Parathyroid adenoma (tissue), 2 donors: Measurements from ENCODE around the gene RGS18.
"Not testable (repeated sequence)": the region's sequence is repeated elsewhere in the genome, so short reads cannot be mapped to it uniquely, and the experiment has no call there.

ENCODE experiments used
- H2AFZ ChIP-seq: fragments of 300-600 bp; sonication (generic); one replicate; pipeline ENCODE4 v1.7.0; 2017; ENCODE audit warnings: antibody characterized with exemption, mild to moderate bottlenecking
- H3K27ac ChIP-seq: fragments of 300-600 bp; sonication (generic); one replicate; pipeline ENCODE4 v1.7.0; 2017
- H3K27me3 ChIP-seq: fragments of 300-600 bp; sonication (generic); one replicate; pipeline ENCODE4 v1.7.0; 2017; ENCODE audit warnings: low read length; ENCODE audit not compliant: control insufficient read depth, insufficient read depth
- H3K36me3 ChIP-seq: fragments of 300-600 bp; sonication (generic); one replicate; pipeline ENCODE4 v1.7.0; 2017; ENCODE audit warnings: low read length; ENCODE audit not compliant: control insufficient read depth, insufficient read depth
- H3K4me1 ChIP-seq: fragments of 300-600 bp; sonication (generic); one replicate; pipeline ENCODE4 v1.7.0; 2017; ENCODE audit warnings: control low read depth
- H3K4me2 ChIP-seq: fragments of 300-600 bp; sonication (generic); one replicate; pipeline ENCODE4 v1.7.0; 2017; ENCODE audit warnings: low read length
- H3K4me3 ChIP-seq: fragments of 300-600 bp; sonication (generic); one replicate; pipeline ENCODE4 v1.7.0; 2017; ENCODE audit warnings: low read depth, low read length
- H3K79me2 ChIP-seq: fragments of 300-600 bp; sonication (generic); one replicate; pipeline ENCODE4 v1.7.0; 2017; ENCODE audit warnings: control low read depth
- H3K9ac ChIP-seq: fragments of 300-600 bp; sonication (generic); one replicate; pipeline ENCODE4 v1.7.0; 2017; ENCODE audit warnings: mild to moderate bottlenecking
- H3K9me3 ChIP-seq: fragments of 300-600 bp; sonication (generic); one replicate; pipeline ENCODE4 v1.7.0; 2017; ENCODE audit warnings: low read length; ENCODE audit not compliant: control insufficient read depth
- TF ChIP-seq, protein P1 (sequence below): fragments of 300-600 bp; sonication (generic); IDR thresholded peaks from one replicate; pipeline ENCODE4 v1.7.0; 2017; ENCODE audit warnings: antibody characterized with exemption, mild to moderate bottlenecking
- donor health status: primary hyperparathyroidism.

The RGS18 gene

GRCh38 chr1:192224396-192224795, 66.1 kb downstream of the RGS18 start:
- no peak overlapping the region for H2AFZ ChIP-seq
- TF ChIP-seq, protein P1, sequence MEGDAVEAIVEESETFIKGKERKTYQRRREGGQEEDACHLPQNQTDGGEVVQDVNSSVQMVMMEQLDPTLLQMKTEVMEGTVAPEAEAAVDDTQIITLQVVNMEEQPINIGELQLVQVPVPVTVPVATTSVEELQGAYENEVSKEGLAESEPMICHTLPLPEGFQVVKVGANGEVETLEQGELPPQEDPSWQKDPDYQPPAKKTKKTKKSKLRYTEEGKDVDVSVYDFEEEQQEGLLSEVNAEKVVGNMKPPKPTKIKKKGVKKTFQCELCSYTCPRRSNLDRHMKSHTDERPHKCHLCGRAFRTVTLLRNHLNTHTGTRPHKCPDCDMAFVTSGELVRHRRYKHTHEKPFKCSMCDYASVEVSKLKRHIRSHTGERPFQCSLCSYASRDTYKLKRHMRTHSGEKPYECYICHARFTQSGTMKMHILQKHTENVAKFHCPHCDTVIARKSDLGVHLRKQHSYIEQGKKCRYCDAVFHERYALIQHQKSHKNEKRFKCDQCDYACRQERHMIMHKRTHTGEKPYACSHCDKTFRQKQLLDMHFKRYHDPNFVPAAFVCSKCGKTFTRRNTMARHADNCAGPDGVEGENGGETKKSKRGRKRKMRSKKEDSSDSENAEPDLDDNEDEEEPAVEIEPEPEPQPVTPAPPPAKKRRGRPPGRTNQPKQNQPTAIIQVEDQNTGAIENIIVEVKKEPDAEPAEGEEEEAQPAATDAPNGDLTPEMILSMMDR = no peak

DNA sequence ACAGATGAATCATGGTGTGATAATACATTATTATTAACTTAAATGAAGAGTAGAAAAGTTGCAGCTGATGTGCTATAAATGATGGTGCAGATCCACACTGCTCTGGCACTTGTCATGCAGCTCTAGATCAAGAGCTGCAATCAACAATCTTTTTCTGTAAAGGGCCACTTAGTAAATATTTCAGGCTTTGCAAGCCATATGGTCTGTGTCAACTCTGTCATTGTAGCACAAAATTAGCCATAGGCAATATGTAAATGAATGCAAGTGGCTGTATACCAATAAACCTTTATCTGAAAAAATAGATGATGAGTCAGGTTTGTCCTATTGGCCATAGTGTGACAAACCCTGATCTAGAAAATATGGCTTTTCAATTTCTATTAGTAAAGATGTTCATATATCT, 66.6 kb downstream of the RGS18 start:
- Histone ChIP-seq H3K36me3 (no peaks in the 10 kb centered on the region), H3K9ac (no peak overlapping the region), H3K27ac (no peak overlapping the region), H3K79me2 (no peaks in the 10 kb centered on the region), H3K4me1 (no peaks in the 10 kb centered on the region), H3K4me2 (no peak overlapping the region), H2AFZ (no peak overlapping the region), H3K9me3 (no peaks in the 10 kb centered on the region), H3K27me3 (no peaks in the 10 kb centered on the region), H3K4me3 (no peak overlapping the region)
- TF ChIP-seq, protein P1 = no peak

More at GRCh38 chr1:192224396-192224795, 66.1 kb downstream of the RGS18 start:
- Histone ChIP-seq H3K9me3 (no peaks in the 10 kb centered on the region), H3K27ac (no peak overlapping the region), H3K36me3 (no peaks in the 10 kb centered on the region), H3K4me2 (no peak overlapping the region), H3K27me3 (no peaks in the 10 kb centered on the region), H3K4me3 (no peak overlapping the region), H3K4me1 (no peaks in the 10 kb centered on the region), H3K9ac (no peak overlapping the region), H3K79me2 (no peaks in the 10 kb centered on the region)

GRCh38 chr1:192225266-192225665, 67.0 kb downstream of the RGS18 start:
- H2AFZ ChIP-seq = no peak overlapping the region
- no peaks in the 10 kb centered on the region for H3K79me2 ChIP-seq
- no peaks in the 10 kb centered on the region for H3K27me3 ChIP-seq
- H3K4me2 ChIP-seq = no peak overlapping the region
- no peak overlapping the region for H3K27ac ChIP-seq
- TF ChIP-seq, protein P1 = no peak
- no peak overlapping the region for H3K9ac ChIP-seq
- no peaks in the 10 kb centered on the region for H3K9me3 ChIP-seq
- H3K36me3 ChIP-seq = no peaks in the 10 kb centered on the region
- no peak overlapping the region for H3K4me3 ChIP-seq
- no peaks in the 10 kb centered on the region for H3K4me1 ChIP-seq

GRCh38 chr1:192225703-192226102, 67.4 kb downstream of the RGS18 start:
- Histone ChIP-seq H3K4me3 (no peak overlapping the region), H3K9me3 (no peaks in the 10 kb centered on the region)
- TF ChIP-seq, protein P1 = no peak

GRCh38 chr1:192227330-192227729, 69.1 kb downstream of the RGS18 start:
- Histone ChIP-seq H3K4me2 (no peak overlapping the region), H3K4me3 (no peak overlapping the region), H3K36me3 (no peaks in the 10 kb centered on the region), H3K9ac (no peak overlapping the region), H3K79me2 (no peaks in the 10 kb centered on the region), H3K4me1 (no peaks in the 10 kb centered on the region), H3K9me3 (no peaks in the 10 kb centered on the region), H3K27ac (no peak overlapping the region), H2AFZ (no peak overlapping the region), H3K27me3 (no peaks in the 10 kb centered on the region)
- TF ChIP-seq, protein P1 = no peak

More at GRCh38 chr1:192225703-192226102, 67.4 kb downstream of the RGS18 start:
- no peaks in the 10 kb centered on the region for H3K79me2 ChIP-seq
- no peak overlapping the region for H3K4me2 ChIP-seq
- H3K4me1 ChIP-seq = no peaks in the 10 kb centered on the region
- no peaks in the 10 kb centered on the region for H3K27me3 ChIP-seq
- no peak overlapping the region for H2AFZ ChIP-seq
- no peak overlapping the region for H3K9ac ChIP-seq
- H3K36me3 ChIP-seq = no peaks in the 10 kb centered on the region
- H3K27ac ChIP-seq = no peak overlapping the region

DNA sequence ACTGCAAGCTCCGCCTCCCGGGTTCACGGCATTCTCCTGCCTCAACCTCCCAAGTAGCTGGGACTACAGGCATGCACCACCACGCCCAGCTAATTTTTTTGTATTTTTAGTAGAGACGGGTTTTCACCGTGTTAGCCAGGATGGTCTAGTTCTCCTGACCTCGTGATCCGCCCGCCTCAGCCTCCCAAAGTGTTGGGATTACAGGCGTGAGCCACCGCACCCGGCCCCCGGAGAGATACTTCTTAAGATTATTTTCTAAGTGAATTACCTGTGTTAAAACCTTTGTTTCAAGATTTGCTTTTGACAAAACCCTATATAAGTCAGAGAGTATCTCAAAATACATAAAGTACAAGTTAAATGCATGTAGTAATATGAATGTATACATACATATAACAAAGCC, 69.7 kb downstream of the RGS18 start:
- not testable (repeated sequence) for H3K4me2 ChIP-seq, H3K79me2 ChIP-seq, H3K9ac ChIP-seq, H3K4me1 ChIP-seq, H3K36me3 ChIP-seq, H2AFZ ChIP-seq, H3K27me3 ChIP-seq, H3K27ac ChIP-seq, H3K9me3 ChIP-seq, H3K4me3 ChIP-seq
